Panc1 (cell line): ENCODE results near the gene VTI1A. TPM values are rescaled to one million over a fixed set of nuclear protein-coding genes. Genes with fewer than 3 reads are reported as not detected.

Source experiments
- ATAC-seq: fragments of 200-7000 bp; cut with Tn5 transposase; 2 replicates; pipeline ENCODE4 v1.9.1; 2020; ENCODE audit warnings: mild to moderate bottlenecking, moderate library complexity
- BruUV-seq: library from RNA; stranded (reverse); fragments of 400-500 nt; replicated peaks from 2 replicates; lab custom pipeline; 2021; lab: Mats Ljungman, UMichigan
- CTCF ChIA-PET: fragments of 300-600 bp; sonication (Branson Sonifier 250); formaldehyde crosslinking; loops from one replicate; lab custom pipeline; 2022; ENCODE audit warnings: antibody characterized with exemption; lab: Charles Lee
- POLR2A ChIA-PET: fragments of 300-600 bp; sonication (Branson Sonifier 250); formaldehyde crosslinking; loops from one replicate; lab custom pipeline; 2022; ENCODE audit warnings: antibody characterized with exemption; lab: Charles Lee
- DNase-seq: peaks from one replicate; pipeline ENCODE4 v3.0.0-alpha.2; 2010; ENCODE audit warnings: low read depth, low spot score
- H3K27ac ChIP-seq: 2 replicates; pipeline ENCODE4 v1.5.1; 2011; ENCODE audit warnings: mild to moderate bottlenecking, low read length, inconsistent platforms
- H3K27me3 ChIP-seq: fragments of 200-500 bp; sonication (Bioruptor generic); 2 replicates; pipeline ENCODE4 v1.6.0; 2014; ENCODE audit warnings: low read length, inconsistent platforms; ENCODE audit not compliant: control insufficient read depth, insufficient read depth
- H3K36me3 ChIP-seq: fragments of 200-500 bp; sonication (Bioruptor generic); 2 replicates; pipeline ENCODE4 v1.5.1; 2014; ENCODE audit warnings: inconsistent platforms, mild to moderate bottlenecking, low read length, moderate library complexity; ENCODE audit not compliant: control insufficient read depth, insufficient read depth
- H3K4me1 ChIP-seq: 2 replicates; pipeline ENCODE4 v1.5.1; 2011; ENCODE audit warnings: inconsistent platforms, mild to moderate bottlenecking, low read length, moderate library complexity; ENCODE audit not compliant: control insufficient read depth, insufficient read depth
- H3K4me3 ChIP-seq, 2 experiments: 2 replicates each; pipeline ENCODE4 v1.5.1; 2011 to 2012; ENCODE audit warnings: low read depth in 2 of 2, low read length in 2 of 2, mild to moderate bottlenecking in 2 of 2, inconsistent platforms in 1 of 2, moderate library complexity in 1 of 2
- H3K9me3 ChIP-seq: fragments of 200-500 bp; sonication (Bioruptor generic); 2 replicates; pipeline ENCODE4 v1.5.1; 2014; ENCODE audit warnings: low read depth, mild to moderate bottlenecking, inconsistent platforms, low read length, moderate library complexity; ENCODE audit not compliant: control insufficient read depth, insufficient read depth
- POLR2AphosphoS5 ChIP-seq: IDR thresholded peaks from 2 replicates; pipeline ENCODE4 v1.6.1; 2012; ENCODE audit warnings: mild to moderate bottlenecking, low read depth, low read length, moderate library complexity
- SIN3A ChIP-seq: IDR thresholded peaks from 2 replicates; pipeline ENCODE4 v1.6.1; 2012; ENCODE audit warnings: low read depth, mild to moderate bottlenecking, low read length, moderate library complexity, borderline replicate concordance; ENCODE audit not compliant: insufficient read depth
- TCF7L2 ChIP-seq: IDR thresholded peaks from 2 replicates; pipeline ENCODE4 v1.6.1; 2011; ENCODE audit warnings: mild to moderate bottlenecking, low read depth, low read length, inconsistent platforms
- in situ Hi-C: cut with HindIII; loops from 2 replicates; pipeline ENCODE4 v1.10.0; 2016; ENCODE audit warnings: low sequenced_read_pairs, low pct_unique_long_range_greater_than_20kb
- intact Hi-C: fragments of 100-400 bp; cut with micrococcal nuclease; formaldehyde crosslinking; loops from one replicate; pipeline ENCODE4 v1.10.0; 2022; ENCODE audit not compliant: unreplicated experiment
- total RNA-seq: library from RNA; stranded (reverse); gene quantifications from one replicate; pipeline ENCODE4 v1.2.1, GENCODE V29; 2021; ENCODE audit not compliant: unreplicated experiment
- TF ChIP-seq, protein P1 (sequence below), 2 experiments: IDR thresholded peaks; 2 replicates each; pipeline ENCODE4 v1.6.1; 2011 to 2012; ENCODE audit warnings: low read depth in 2 of 2, control low read depth in 1 of 2, low read length in 1 of 2, mild to moderate bottlenecking in 1 of 2, moderate library complexity in 1 of 2; ENCODE audit not compliant: insufficient read depth in 1 of 2
- TF ChIP-seq, protein P2 (sequence below): fragments of 450-650 bp; IDR thresholded peaks from 2 replicates; pipeline ENCODE4 v1.5.1; 2017; ENCODE audit warnings: mild to moderate bottlenecking

The VTI1A gene
- total RNA-seq, 1 experiment from 2014 or later: 36.3 TPM

GRCh38 chr10:112655722-112656121 is 208.7 kb downstream of the VTI1A start:
- DNase-seq (no peak), ATAC-seq (no peak)
- Histone ChIP-seq H3K4me1 (peaks cover 12% of the 10 kb centered on the region; the same call in 1 of the 2 replicates), H3K4me3 (no peak overlapping the region), H3K27me3 (no peaks in the 10 kb centered on the region), H3K36me3 (no peaks in the 10 kb centered on the region), H3K9me3 (no peaks in the 10 kb centered on the region), H3K27ac (no peak overlapping the region)
- BruUV-seq: no TSS peak
- CTCF ChIA-PET: no interaction called here
- TF ChIP-seq, protein P1, sequence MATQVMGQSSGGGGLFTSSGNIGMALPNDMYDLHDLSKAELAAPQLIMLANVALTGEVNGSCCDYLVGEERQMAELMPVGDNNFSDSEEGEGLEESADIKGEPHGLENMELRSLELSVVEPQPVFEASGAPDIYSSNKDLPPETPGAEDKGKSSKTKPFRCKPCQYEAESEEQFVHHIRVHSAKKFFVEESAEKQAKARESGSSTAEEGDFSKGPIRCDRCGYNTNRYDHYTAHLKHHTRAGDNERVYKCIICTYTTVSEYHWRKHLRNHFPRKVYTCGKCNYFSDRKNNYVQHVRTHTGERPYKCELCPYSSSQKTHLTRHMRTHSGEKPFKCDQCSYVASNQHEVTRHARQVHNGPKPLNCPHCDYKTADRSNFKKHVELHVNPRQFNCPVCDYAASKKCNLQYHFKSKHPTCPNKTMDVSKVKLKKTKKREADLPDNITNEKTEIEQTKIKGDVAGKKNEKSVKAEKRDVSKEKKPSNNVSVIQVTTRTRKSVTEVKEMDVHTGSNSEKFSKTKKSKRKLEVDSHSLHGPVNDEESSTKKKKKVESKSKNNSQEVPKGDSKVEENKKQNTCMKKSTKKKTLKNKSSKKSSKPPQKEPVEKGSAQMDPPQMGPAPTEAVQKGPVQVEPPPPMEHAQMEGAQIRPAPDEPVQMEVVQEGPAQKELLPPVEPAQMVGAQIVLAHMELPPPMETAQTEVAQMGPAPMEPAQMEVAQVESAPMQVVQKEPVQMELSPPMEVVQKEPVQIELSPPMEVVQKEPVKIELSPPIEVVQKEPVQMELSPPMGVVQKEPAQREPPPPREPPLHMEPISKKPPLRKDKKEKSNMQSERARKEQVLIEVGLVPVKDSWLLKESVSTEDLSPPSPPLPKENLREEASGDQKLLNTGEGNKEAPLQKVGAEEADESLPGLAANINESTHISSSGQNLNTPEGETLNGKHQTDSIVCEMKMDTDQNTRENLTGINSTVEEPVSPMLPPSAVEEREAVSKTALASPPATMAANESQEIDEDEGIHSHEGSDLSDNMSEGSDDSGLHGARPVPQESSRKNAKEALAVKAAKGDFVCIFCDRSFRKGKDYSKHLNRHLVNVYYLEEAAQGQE (IDR thresholded peaks at IDR 0.05; ENCODE audit: insufficient read depth in 1 of 2, low read depth in 2 of 2, low read length in 1 of 2): no peak
- no peak for TF ChIP-seq POLR2AphosphoS5
- TF ChIP-seq, protein P2, sequence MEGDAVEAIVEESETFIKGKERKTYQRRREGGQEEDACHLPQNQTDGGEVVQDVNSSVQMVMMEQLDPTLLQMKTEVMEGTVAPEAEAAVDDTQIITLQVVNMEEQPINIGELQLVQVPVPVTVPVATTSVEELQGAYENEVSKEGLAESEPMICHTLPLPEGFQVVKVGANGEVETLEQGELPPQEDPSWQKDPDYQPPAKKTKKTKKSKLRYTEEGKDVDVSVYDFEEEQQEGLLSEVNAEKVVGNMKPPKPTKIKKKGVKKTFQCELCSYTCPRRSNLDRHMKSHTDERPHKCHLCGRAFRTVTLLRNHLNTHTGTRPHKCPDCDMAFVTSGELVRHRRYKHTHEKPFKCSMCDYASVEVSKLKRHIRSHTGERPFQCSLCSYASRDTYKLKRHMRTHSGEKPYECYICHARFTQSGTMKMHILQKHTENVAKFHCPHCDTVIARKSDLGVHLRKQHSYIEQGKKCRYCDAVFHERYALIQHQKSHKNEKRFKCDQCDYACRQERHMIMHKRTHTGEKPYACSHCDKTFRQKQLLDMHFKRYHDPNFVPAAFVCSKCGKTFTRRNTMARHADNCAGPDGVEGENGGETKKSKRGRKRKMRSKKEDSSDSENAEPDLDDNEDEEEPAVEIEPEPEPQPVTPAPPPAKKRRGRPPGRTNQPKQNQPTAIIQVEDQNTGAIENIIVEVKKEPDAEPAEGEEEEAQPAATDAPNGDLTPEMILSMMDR: no peak
- no peak for TF ChIP-seq TCF7L2
- TF ChIP-seq SIN3A: no peak
- POLR2A ChIA-PET: no interaction called here
- in situ Hi-C loops: no loop called here
- intact Hi-C loops: no loop called here

DNA sequence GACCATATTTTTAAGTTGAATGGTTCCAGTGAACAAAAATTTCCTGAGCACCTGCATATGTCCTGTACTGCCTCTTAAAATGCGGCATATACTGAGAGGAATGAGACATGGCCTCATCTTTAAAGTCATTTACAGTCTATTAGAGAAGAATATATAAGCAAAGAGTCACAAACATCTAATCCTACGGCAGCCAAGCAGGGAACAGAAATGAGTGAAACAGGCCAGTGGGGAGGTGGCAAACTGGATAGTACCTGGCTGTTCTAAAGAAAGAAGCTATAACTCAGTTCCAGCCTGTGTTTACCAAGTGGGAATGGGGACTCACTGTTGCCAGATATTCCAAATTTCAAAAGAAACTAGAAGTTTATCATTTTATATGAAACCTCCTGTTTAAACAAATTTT is 211.4 kb downstream of the VTI1A start:
- in situ Hi-C loops: no loop called here
- POLR2A ChIA-PET: no interaction called here
- H3K27ac ChIP-seq: no peak overlapping the region
- TF ChIP-seq POLR2AphosphoS5 (no peak), TCF7L2 (no peak)
- TF ChIP-seq, protein P2: no peak
- H3K4me1 ChIP-seq: peaks cover 12% of the 10 kb centered on the region; the same call in 1 of the 2 replicates
- CTCF ChIA-PET: no interaction called here
- BruUV-seq: no TSS peak
- intact Hi-C loops: no loop called here
- no peak overlapping the region for H3K4me3 ChIP-seq
- peak; percentile 56; the same call in 1 of the 2 replicates for ATAC-seq
- H3K36me3 ChIP-seq: no peaks in the 10 kb centered on the region
- peaks cover 10% of the 10 kb centered on the region; the same call in 1 of the 2 replicates for H3K9me3 ChIP-seq
- H3K27me3 ChIP-seq: no peaks in the 10 kb centered on the region
- DNase-seq: no peak
